ENCODE measurements around the gene GRM8.

GRCh38 chr7:126574276-126575250, 678.2 kb downstream of the GRM8 start:
- TF ChIP-seq PKNOX1 (IDR thresholded peaks at IDR 0.05) (no peak), FOXM1 (IDR thresholded peaks at IDR 0.05; ENCODE audit: borderline replicate concordance) (no peak), ELF4 (IDR thresholded peaks at IDR 0.05) (no peak), BHLHE40 (IDR thresholded peaks at IDR 0.05; ENCODE audit: borderline replicate concordance) (no peak), NFRKB (IDR thresholded peaks at IDR 0.05) (no peak), ARNT (IDR thresholded peaks at IDR 0.05) (no peak)

Measured in HEK293T (cell line).